HG03025 (cell line): ENCODE measurements around the gene NR1H4.
"Not testable (repeated sequence)": the region's sequence is repeated elsewhere in the genome, so short reads cannot be mapped to it uniquely, and the experiment has no call there.

ENCODE experiments used
- ATAC-seq: cut with Tn5 transposase; IDR thresholded peaks from one replicate; pipeline ENCODE4 v1.9.1; 2021; ENCODE audit warnings: mild to moderate bottlenecking, moderate library complexity; ENCODE audit not compliant: unreplicated experiment, low FRiP score

Gene NR1H4

GRCh38 chr12:100468126-100468525 is 5.5 kb upstream of the NR1H4 start:
- ATAC-seq, result no peak

- no peak for ATAC-seq
Observed at GRCh38 chr12:100472325-100472724, 1.3 kb upstream of the NR1H4 start.

GRCh38 chr12:100473050-100473715 is 483 bp upstream of the NR1H4 start:
- ATAC-seq, result no peak

- no peak for ATAC-seq
Observed at GRCh38 chr12:100474617-100475016, 951 bp downstream of the NR1H4 start.

GRCh38 chr12:100476013-100476751 is 2.5 kb downstream of the NR1H4 start:
- no peak for ATAC-seq

GRCh38 chr12:100481021-100481420 is 7.4 kb downstream of the NR1H4 start:
- no peak for ATAC-seq

- no peak for ATAC-seq
Observed at GRCh38 chr12:100484183-100484886, 10.7 kb downstream of the NR1H4 start.

GRCh38 chr12:100484891-100485471 is 11.3 kb downstream of the NR1H4 start:
- no peak for ATAC-seq

GRCh38 chr12:100485983-100486382 is 12.3 kb downstream of the NR1H4 start:
- no peak for ATAC-seq

- ATAC-seq, result no peak
Observed at GRCh38 chr12:100489251-100489820, 15.7 kb downstream of the NR1H4 start.

- ATAC-seq, result no peak
Observed at GRCh38 chr12:100490056-100490455, 16.4 kb downstream of the NR1H4 start.

GRCh38 chr12:100491104-100491503 is 17.4 kb downstream of the NR1H4 start:
- ATAC-seq, result no peak

- ATAC-seq, result no peak
Observed at GRCh38 chr12:100493396-100494012, 19.8 kb downstream of the NR1H4 start.

GRCh38 chr12:100494026-100494425 is 20.4 kb downstream of the NR1H4 start:
- no peak for ATAC-seq

- ATAC-seq, result no peak
Observed at GRCh38 chr12:100494538-100494937, 20.9 kb downstream of the NR1H4 start.

GRCh38 chr12:100497105-100497795 is 23.6 kb downstream of the NR1H4 start:
- no peak for ATAC-seq

- ATAC-seq, result no peak
Observed at GRCh38 chr12:100498141-100498540, 24.5 kb downstream of the NR1H4 start.

GRCh38 chr12:100499416-100499815 is 25.8 kb downstream of the NR1H4 start:
- ATAC-seq, result no peak

GRCh38 chr12:100502718-100503117 is 29.1 kb downstream of the NR1H4 start:
- ATAC-seq, result not testable (repeated sequence)

GRCh38 chr12:100503228-100503628 is 29.6 kb downstream of the NR1H4 start:
- no peak for ATAC-seq
